Memory B cell (primary cell): ENCODE measurements around the gene RAET1E.
"Not testable (repeated sequence)": the region's sequence is repeated elsewhere in the genome, so short reads cannot be mapped to it uniquely, and the experiment has no call there.

ENCODE experiments used
- ATAC-seq: fragments of 150-1000 bp; cut with Tn5 transposase; 2 replicates; pipeline ENCODE4 v1.10.0; 2021; ENCODE audit warnings: low read depth, mild to moderate bottlenecking, moderate library complexity
- DNase-seq, 2 donors: peaks; one replicate each; pipeline ENCODE4 v3.0.0; 2022; ENCODE audit warnings: low spot score in 2 of 2
- H3K27ac Mint-ChIP-seq: one replicate; pipeline ENCODE4 v1.8.0; 2022; ENCODE audit warnings: mild to moderate bottlenecking, moderate library complexity, mixed read lengths
- H3K27me3 Mint-ChIP-seq: one replicate; pipeline ENCODE4 v1.8.0; 2022; ENCODE audit warnings: mixed read lengths
- H3K36me3 Mint-ChIP-seq: one replicate; pipeline ENCODE4 v1.8.0; 2022; ENCODE audit warnings: mild to moderate bottlenecking, mixed read lengths
- H3K4me1 Mint-ChIP-seq: one replicate; pipeline ENCODE4 v1.8.0; 2022; ENCODE audit warnings: mixed read lengths
- H3K4me3 Mint-ChIP-seq: one replicate; pipeline ENCODE4 v1.8.0; 2022; ENCODE audit warnings: mild to moderate bottlenecking, moderate library complexity, mixed read lengths
- H3K9me3 Mint-ChIP-seq: one replicate; pipeline ENCODE4 v1.8.0; 2022; ENCODE audit warnings: mixed read lengths

RAET1E gene

DNA sequence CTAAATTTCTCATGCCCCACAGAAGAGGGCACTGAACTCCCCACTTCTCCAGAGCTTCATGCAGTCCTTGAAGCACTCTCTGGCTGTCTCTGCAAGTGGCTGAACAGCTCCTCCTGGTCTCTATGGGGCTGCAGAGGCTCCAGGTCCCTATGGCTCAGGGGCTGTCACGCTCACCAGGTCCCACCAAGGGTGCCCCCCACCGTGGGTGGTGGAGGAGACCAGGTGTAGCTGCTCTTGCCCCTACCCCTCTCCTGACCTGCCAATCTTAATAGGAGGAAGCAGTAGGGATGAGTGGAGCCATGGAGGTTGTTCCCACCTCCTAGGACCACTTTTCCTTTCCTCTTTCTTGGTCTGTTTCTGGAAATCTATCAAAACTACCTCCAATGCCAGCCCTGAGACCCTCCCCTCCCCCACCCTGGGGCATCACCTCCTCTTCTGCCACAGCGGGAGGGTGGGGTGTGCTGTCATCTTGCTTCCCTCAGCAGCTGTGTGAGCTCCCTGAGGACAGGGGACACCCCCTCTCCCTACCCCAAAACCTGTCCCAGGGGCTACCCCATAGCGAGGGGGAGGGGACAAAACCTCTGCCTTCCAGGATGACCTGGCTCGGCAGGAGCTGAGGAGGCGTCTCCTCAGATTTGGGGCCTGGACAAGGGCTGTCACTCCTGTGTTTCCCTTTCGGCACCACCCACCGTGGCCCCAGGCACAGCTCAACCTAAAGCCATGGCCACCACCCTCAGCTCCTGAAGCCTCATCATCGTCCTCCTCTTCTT, 12.0 kb upstream of the RAET1E start:
- DNase-seq: no peak
- Mint-ChIP-seq H3K4me1 (no peaks in the 10 kb centered on the region), H3K4me3 (no peak overlapping the region), H3K27me3 (peaks cover 16% of the 10 kb centered on the region), H3K27ac (no peak overlapping the region), H3K9me3 (peaks cover 10% of the 10 kb centered on the region), H3K36me3 (peaks cover 3% of the 10 kb centered on the region)
- no peak for ATAC-seq

GRCh38 chr6:149908480-149908879, 10.6 kb upstream of the RAET1E start:
- H3K36me3 Mint-ChIP-seq, ATAC-seq, H3K27ac Mint-ChIP-seq, DNase-seq, H3K4me3 Mint-ChIP-seq, H3K9me3 Mint-ChIP-seq, H3K4me1 Mint-ChIP-seq: not testable (repeated sequence)
- peaks cover 16% of the 10 kb centered on the region for H3K27me3 Mint-ChIP-seq

- Mint-ChIP-seq H3K27me3 (peaks cover 14% of the 10 kb centered on the region), H3K4me3 (no peak overlapping the region), H3K27ac (no peak overlapping the region), H3K4me1 (no peaks in the 10 kb centered on the region), H3K9me3 (peaks cover 10% of the 10 kb centered on the region), H3K36me3 (peaks cover 3% of the 10 kb centered on the region)
- no peak for ATAC-seq
- DNase-seq: no peak
These were observed 9.4 kb upstream of the RAET1E start for GRCh38 chr6:149907317-149907716.

GRCh38 chr6:149906405-149906804, 8.5 kb upstream of the RAET1E start:
- peaks cover 14% of the 10 kb centered on the region for H3K27me3 Mint-ChIP-seq
- ATAC-seq: no peak
- no peak for DNase-seq
- peaks cover 3% of the 10 kb centered on the region for H3K36me3 Mint-ChIP-seq
- no peak overlapping the region for H3K4me3 Mint-ChIP-seq
- no peaks in the 10 kb centered on the region for H3K4me1 Mint-ChIP-seq
- H3K9me3 Mint-ChIP-seq: peaks cover 10% of the 10 kb centered on the region
- no peak overlapping the region for H3K27ac Mint-ChIP-seq

DNA sequence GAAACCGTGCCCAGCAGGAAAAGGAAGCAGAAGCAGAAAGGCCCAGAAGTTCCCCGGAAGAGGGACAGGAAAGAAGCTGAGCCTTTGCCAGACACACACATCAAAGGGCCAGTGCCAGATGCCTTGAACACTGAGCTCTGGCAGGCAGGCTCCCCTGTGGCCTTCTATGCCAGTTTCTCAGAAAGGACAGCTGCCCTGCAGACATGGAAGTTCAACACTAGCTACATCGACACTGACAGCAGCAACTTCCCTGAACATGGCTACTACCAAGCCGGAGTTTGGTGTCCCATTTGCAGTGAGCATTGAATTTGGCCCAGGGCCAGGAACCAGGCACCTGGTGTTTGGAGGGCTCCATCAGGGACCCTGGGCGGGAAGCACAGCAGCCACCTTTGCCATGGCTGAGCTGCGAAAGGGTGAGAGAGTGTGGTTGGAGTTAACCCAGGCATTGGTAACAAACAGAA, 8.0 kb upstream of the RAET1E start:
- H3K27me3 Mint-ChIP-seq: peaks cover 14% of the 10 kb centered on the region
- DNase-seq (no peak), ATAC-seq (no peak)
- H3K27ac Mint-ChIP-seq: no peak overlapping the region
- H3K9me3 Mint-ChIP-seq: peaks cover 10% of the 10 kb centered on the region
- no peak overlapping the region for H3K4me3 Mint-ChIP-seq
- H3K4me1 Mint-ChIP-seq: no peaks in the 10 kb centered on the region
- H3K36me3 Mint-ChIP-seq: peaks cover 3% of the 10 kb centered on the region

GRCh38 chr6:149905371-149905910, 7.5 kb upstream of the RAET1E start:
- H3K27me3 Mint-ChIP-seq: peaks cover 14% of the 10 kb centered on the region

GRCh38 chr6:149904661-149905370, 6.9 kb upstream of the RAET1E start:
- peaks cover 10% of the 10 kb centered on the region for H3K9me3 Mint-ChIP-seq
- no peak for DNase-seq
- H3K27ac Mint-ChIP-seq: no peak overlapping the region
- H3K4me3 Mint-ChIP-seq: no peak overlapping the region
- H3K36me3 Mint-ChIP-seq: peaks cover 3% of the 10 kb centered on the region
- peaks cover 14% of the 10 kb centered on the region for H3K27me3 Mint-ChIP-seq
- no peak for ATAC-seq
- no peaks in the 10 kb centered on the region for H3K4me1 Mint-ChIP-seq

More at GRCh38 chr6:149905371-149905910, 7.5 kb upstream of the RAET1E start:
- H3K36me3 Mint-ChIP-seq: peaks cover 3% of the 10 kb centered on the region
- H3K4me3 Mint-ChIP-seq: no peak overlapping the region
- ATAC-seq (no peak), DNase-seq (no peak)
- H3K27ac Mint-ChIP-seq: no peak overlapping the region
- H3K4me1 Mint-ChIP-seq: no peaks in the 10 kb centered on the region
- peaks cover 10% of the 10 kb centered on the region for H3K9me3 Mint-ChIP-seq

- peaks cover 3% of the 10 kb centered on the region for H3K36me3 Mint-ChIP-seq
- no peak overlapping the region for H3K27ac Mint-ChIP-seq
- ATAC-seq (no peak), DNase-seq (no peak)
- peaks cover 8% of the 10 kb centered on the region for H3K9me3 Mint-ChIP-seq
- H3K4me3 Mint-ChIP-seq: no peak overlapping the region
- H3K27me3 Mint-ChIP-seq: peaks cover 15% of the 10 kb centered on the region
- no peaks in the 10 kb centered on the region for H3K4me1 Mint-ChIP-seq
These were observed 6.2 kb upstream of the RAET1E start for GRCh38 chr6:149903938-149904611.

GRCh38 chr6:149901444-149902140, 3.7 kb upstream of the RAET1E start:
- Mint-ChIP-seq H3K4me1 (peaks cover 4% of the 10 kb centered on the region), H3K9me3 (no peaks in the 10 kb centered on the region), H3K27ac (no peak overlapping the region), H3K4me3 (no peak overlapping the region), H3K27me3 (peaks cover 21% of the 10 kb centered on the region), H3K36me3 (no peaks in the 10 kb centered on the region)
- DNase-seq (no peak), ATAC-seq (no peak)

GRCh38 chr6:149900620-149901443, 2.9 kb upstream of the RAET1E start:
- no peak overlapping the region for H3K27ac Mint-ChIP-seq
- H3K36me3 Mint-ChIP-seq: no peaks in the 10 kb centered on the region
- ATAC-seq (no peak), DNase-seq (no peak)
- no peak overlapping the region for H3K4me3 Mint-ChIP-seq
- peaks cover 20% of the 10 kb centered on the region for H3K27me3 Mint-ChIP-seq
- H3K4me1 Mint-ChIP-seq: peaks cover 4% of the 10 kb centered on the region
- H3K9me3 Mint-ChIP-seq: no peaks in the 10 kb centered on the region

DNA sequence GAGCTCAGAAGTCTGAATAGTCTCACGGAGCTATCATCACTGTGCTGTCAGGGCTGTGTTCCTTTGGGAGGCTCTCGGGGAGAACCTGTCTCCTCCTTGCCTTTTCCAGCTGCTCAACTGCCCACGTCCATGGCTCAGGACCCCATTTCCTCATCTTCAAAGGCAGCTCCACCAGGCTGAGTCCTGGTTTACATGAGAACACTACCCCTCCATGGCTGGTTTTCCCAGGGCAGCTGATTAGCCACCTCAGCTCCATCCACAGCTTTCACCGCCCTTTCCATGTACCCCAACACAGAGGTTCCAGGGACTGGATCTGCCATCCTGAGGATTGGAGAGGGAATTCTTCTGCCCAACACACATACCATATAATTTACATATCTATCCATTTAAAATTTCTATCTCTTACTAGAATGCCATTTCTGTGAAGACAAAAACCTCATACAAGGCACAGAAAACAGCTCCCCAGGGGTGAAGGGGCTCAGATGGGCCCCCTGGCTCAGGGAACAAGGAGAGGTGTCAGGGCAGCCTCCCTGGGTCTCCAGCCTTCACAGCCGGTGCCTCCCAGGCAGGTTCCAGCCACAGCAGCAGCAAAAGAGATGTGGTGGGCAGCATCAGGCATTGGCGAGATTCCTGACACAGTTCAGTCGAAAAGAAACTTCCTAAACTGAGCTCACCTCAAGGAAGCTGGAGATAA, 2.2 kb upstream of the RAET1E start:
- DNase-seq: no peak
- Mint-ChIP-seq H3K27ac (no peak overlapping the region), H3K27me3 (peaks cover 18% of the 10 kb centered on the region), H3K4me3 (no peak overlapping the region), H3K36me3 (no peaks in the 10 kb centered on the region), H3K9me3 (no peaks in the 10 kb centered on the region), H3K4me1 (peaks cover 4% of the 10 kb centered on the region)
- ATAC-seq: no peak

- H3K4me3 Mint-ChIP-seq: no peak overlapping the region
- no peaks in the 10 kb centered on the region for H3K36me3 Mint-ChIP-seq
- ATAC-seq (no peak), DNase-seq (no peak)
- H3K27me3 Mint-ChIP-seq: peaks cover 13% of the 10 kb centered on the region
- H3K9me3 Mint-ChIP-seq: no peaks in the 10 kb centered on the region
- H3K27ac Mint-ChIP-seq: no peak overlapping the region
- H3K4me1 Mint-ChIP-seq: peaks cover 4% of the 10 kb centered on the region
These were observed 1.6 kb upstream of the RAET1E start for GRCh38 chr6:149899486-149899885.
